ENCODE results near the gene LAMA2. TPM values are rescaled to one million over a fixed set of nuclear protein-coding genes. Genes with fewer than 3 reads are reported as not detected.
"Not testable (repeated sequence)": the region's sequence is repeated elsewhere in the genome, so short reads cannot be mapped to it uniquely, and the experiment has no call there.

Gene LAMA2
- polyA plus RNA-seq, 1 donor from 2014 or later = 0.05 TPM

DNA sequence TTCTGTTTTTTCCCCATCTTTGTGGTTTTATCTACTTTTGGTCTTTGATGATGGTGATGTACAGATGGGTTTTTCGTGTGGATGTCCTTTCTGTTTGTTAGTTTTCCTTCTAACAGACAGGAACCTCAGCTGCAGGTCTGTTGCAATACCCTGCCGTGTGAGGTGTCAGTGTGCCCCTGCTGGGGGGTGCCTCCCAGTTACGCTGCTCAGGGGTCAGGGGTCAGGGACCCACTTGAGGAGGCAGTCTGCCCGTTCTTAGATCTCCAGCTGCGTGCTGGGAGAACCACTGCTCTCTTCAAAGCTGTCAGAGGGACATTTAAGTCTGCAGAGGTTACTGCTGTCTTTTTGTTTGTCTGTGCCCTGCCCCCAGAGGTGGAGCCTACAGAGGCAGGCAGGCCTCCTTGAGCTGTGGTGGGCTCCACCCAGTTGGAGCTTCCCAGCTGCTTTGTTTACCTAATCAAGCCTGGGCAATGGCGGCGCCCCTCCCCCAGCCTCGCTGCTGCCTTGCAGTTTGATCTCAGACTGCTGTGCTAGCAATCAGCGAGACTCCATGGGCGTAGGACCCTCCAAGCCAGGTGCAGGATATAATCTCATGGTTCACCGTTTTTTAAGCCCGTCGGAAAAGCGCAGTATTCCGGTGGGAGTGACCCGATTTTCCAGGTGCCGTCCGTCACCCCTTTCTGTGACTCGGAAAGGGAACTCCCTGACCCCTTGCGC, 289.5 kb downstream of the LAMA2 start:
- not testable (repeated sequence) for H3K4me1 Mint-ChIP-seq, H3K27me3 Mint-ChIP-seq, H3K36me3 Mint-ChIP-seq, H3K9me3 Mint-ChIP-seq, H3K27ac Mint-ChIP-seq
- peak overlapping the region in 3 of 4 donors; percentile 25 to 44 (median 41) for H3K4me3 Mint-ChIP-seq

DNA sequence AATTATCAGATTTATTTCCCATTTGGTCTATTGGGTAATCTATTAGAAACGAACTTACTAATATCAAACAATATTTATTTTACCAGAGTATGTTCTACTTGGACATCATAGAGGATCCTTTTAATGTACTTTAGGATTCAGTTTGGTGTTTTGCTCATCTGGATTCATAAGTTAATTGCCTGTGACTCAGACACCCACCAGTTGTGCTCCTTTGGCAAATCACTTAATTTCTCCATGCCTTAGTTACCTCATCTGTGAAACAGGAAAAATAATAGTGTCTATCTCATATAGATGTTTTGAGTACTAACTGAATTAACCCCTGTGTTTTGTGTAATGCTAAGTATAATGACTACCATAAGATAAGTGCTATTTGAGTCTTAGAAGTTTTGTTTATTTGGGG, 292.1 kb downstream of the LAMA2 start:
- no peaks in the 10 kb centered on the region for H3K9me3 Mint-ChIP-seq
- no peaks in the 10 kb centered on the region for H3K36me3 Mint-ChIP-seq
- no peak overlapping the region for H3K27ac Mint-ChIP-seq
- no peak overlapping the region for H3K4me3 Mint-ChIP-seq
- peaks cover 4% of the 10 kb centered on the region for H3K27me3 Mint-ChIP-seq
- peaks cover 0 to 2% (median 1%) of the 10 kb centered on the region in 3 donors for H3K4me1 Mint-ChIP-seq

DNA sequence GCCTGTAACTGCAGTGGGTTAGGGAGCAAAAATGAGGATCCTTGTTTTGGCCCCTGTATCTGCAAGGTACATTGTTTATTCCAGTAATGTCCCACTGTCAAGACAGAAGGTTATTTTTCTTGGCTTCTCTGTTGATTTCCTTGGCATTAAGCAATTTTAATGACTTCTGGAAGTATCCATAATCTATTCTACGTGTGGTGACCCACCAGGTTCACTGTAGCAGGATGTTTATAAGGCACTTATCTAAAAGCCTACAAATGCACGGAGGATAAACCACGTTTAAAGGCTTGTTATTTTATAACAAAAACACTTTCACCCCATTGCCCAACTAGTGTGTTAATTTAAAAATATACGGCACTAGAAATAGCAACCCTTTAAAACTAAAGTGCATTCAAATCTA, 294.9 kb downstream of the LAMA2 start:
- Mint-ChIP-seq H3K27me3 (peaks cover 4% of the 10 kb centered on the region), H3K36me3 (no peaks in the 10 kb centered on the region), H3K4me3 (no peak overlapping the region), H3K9me3 (no peaks in the 10 kb centered on the region), H3K4me1 (peaks cover 0 to 2% (median 1%) of the 10 kb centered on the region in 3 donors), H3K27ac (no peak overlapping the region)

DNA sequence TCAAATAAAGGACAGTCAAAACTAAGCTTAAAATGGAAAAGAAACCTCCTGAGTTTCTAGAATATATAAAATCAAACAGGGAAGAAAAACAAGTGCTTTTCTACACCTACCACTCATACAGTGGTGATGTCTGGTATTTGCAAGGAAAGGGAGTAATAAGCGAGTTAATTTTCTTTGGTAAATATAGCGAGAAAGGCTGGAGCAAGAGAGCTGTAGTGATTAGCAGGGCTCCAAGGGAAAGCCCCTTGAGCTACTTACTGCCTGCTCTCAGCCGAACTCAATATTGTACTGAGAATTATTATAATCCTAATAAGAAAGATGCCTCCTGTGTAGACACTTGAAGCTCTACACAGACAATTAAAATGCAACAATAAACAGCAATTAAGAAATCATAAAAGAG, 296.3 kb downstream of the LAMA2 start:
- no peaks in the 10 kb centered on the region for H3K9me3 Mint-ChIP-seq
- H3K27me3 Mint-ChIP-seq = no peaks in the 10 kb centered on the region
- H3K27ac Mint-ChIP-seq = no peak overlapping the region
- no peaks in the 10 kb centered on the region for H3K4me1 Mint-ChIP-seq
- H3K36me3 Mint-ChIP-seq = no peaks in the 10 kb centered on the region
- no peak overlapping the region for H3K4me3 Mint-ChIP-seq

DNA sequence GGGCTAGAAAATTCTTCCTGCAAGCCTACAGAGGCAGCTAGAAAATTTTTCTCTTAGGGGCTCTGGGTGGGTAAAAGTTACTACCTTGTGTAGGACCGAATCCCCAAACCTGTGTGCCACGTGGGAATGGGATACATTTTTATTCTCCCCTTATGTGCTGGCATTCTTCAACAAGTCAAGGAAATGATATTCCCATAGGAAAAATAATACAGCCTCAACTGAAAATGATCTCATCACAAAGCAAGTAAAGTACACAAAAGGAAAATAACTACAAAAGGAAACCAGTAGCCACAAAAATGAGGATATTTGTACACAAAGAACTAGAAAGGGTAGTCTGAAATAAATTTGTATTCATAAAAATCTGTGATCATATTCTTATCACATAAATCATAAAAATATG, 298.1 kb downstream of the LAMA2 start:
- no peaks in the 10 kb centered on the region for H3K27me3 Mint-ChIP-seq
- H3K9me3 Mint-ChIP-seq = no peaks in the 10 kb centered on the region
- no peaks in the 10 kb centered on the region for H3K4me1 Mint-ChIP-seq
- no peak overlapping the region for H3K4me3 Mint-ChIP-seq
- H3K36me3 Mint-ChIP-seq = no peaks in the 10 kb centered on the region
- H3K27ac Mint-ChIP-seq = no peak overlapping the region

DNA sequence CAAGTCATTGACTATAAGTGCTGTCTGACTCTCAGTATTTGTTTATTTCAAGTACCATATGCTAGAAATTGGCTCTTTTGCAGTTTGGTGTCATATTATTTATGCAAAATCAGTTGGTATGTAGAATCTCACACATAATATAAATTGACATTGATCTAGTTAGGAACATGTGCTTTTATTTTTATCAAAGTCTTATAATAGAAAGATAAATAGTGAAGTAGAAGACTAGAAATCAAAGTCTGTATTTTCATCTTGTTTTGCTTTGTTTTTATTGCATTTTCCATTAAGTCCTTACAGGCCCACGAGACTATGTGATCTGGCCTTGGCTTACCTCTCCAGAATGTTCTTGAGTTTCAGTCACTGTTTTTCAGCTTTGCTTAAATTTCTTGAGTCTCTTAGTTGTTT, 300.3 kb downstream of the LAMA2 start:
- no peaks in the 10 kb centered on the region for H3K36me3 Mint-ChIP-seq
- H3K9me3 Mint-ChIP-seq = no peaks in the 10 kb centered on the region
- H3K4me1 Mint-ChIP-seq = no peaks in the 10 kb centered on the region
- H3K27me3 Mint-ChIP-seq = no peaks in the 10 kb centered on the region
- no peak overlapping the region for H3K4me3 Mint-ChIP-seq
- H3K27ac Mint-ChIP-seq = no peak overlapping the region

DNA sequence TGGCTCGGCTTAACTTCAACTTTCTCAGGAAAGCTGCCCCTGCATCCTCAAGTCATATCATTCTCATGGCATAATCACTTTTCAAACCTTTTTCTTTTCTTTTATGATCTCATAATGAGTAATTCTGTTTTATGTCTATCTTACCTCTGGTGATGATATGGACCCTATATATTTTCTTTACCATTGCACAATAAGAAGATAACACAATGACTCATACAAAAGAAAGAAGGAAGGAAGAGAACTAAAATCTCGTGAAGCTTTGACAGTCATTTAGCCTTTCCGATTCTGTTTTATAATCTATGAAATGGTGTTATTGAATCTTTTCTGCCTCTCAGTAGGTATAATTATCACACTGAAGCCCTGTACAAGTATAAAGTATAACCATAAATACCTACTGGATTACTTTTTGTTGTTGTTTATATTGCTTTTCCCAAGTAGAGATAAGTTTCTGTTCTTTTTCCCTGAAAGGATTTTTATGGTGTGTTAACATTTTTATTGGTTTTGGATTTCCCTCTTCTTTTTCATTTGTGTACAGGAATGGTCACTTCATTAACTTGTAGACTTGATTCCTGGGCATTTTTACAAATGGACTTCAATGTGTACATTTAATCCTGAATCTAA, 300.9 kb downstream of the LAMA2 start:
- no peak overlapping the region for H3K4me3 Mint-ChIP-seq

DNA sequence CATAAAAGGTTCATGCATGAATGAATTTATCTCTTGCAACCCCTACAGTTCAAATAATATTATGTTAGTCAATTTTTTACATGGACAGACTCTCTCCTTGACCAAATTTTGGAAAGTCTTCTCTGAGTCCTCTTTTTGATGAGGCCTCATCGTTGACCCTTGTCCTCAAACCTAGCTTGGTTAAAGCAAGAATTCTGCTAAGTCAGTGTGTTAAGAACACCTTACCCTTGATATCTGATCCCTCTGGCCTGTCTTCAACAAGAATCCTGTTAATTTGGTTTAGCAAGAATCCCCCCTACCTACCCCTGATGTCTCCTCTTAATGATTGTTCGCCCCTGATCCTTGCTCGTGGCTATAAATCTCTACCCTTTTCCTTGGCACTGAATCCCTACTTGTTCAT, 301.4 kb downstream of the LAMA2 start:
- no peak overlapping the region for H3K4me3 Mint-ChIP-seq
- no peaks in the 10 kb centered on the region for H3K4me1 Mint-ChIP-seq
- no peaks in the 10 kb centered on the region for H3K9me3 Mint-ChIP-seq
- no peak overlapping the region for H3K27ac Mint-ChIP-seq
- no peaks in the 10 kb centered on the region for H3K36me3 Mint-ChIP-seq
- H3K27me3 Mint-ChIP-seq = no peaks in the 10 kb centered on the region

More for the DNA sequence above, 300.9 kb downstream of the LAMA2 start:
- H3K27ac Mint-ChIP-seq = no peak overlapping the region
- H3K27me3 Mint-ChIP-seq = no peaks in the 10 kb centered on the region
- no peaks in the 10 kb centered on the region for H3K9me3 Mint-ChIP-seq
- H3K4me1 Mint-ChIP-seq = no peaks in the 10 kb centered on the region
- no peaks in the 10 kb centered on the region for H3K36me3 Mint-ChIP-seq

DNA sequence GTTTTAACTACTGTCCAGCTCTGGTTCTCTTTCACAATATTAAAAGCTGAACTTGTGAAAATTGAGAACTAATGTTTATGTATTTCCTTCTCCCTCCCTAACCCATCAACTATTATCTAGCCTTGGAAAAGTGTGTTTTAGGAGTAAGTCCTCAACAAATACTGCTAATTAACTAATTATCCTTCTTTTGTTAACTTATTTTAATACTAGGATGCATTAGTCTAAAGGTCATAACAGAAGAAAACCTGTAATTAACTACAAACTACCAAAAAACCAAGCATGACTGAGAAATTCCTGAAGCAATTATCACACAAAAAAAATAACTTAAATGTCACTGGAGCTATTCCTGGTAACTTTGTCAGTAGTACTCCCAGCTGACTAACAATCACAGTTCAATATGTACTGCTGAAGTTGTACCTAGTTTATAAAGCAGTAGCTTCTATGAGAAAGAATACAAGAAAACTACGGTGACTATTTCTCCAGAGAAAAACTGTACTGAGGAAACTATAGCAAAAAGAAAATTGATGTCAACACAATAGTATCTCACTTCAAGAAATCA, 301.9 kb downstream of the LAMA2 start:
- Mint-ChIP-seq H3K4me1 (no peaks in the 10 kb centered on the region), H3K36me3 (no peaks in the 10 kb centered on the region), H3K4me3 (no peak overlapping the region), H3K27ac (no peak overlapping the region), H3K9me3 (no peaks in the 10 kb centered on the region), H3K27me3 (no peaks in the 10 kb centered on the region)

DNA sequence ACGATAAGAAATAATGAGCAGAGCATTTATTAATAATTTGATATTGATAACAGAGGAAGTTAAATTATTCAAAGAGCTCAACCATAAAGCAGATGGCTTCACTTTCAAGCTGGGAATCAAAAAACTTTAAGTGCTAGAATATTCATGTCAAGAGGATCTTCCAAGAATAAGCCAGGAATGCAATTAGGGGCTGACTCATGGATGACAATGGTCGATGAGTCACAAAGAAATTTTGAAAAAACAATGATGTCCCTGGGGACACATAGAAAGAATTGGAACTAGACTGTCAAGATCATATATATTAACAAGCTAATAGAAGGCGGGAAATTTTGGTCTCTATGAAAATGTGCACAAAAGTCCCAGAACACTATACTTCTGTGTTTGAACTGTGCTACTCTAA, 304.1 kb downstream of the LAMA2 start:
- Mint-ChIP-seq H3K4me1 (peaks cover 0 to 4% (median 2%) of the 10 kb centered on the region in 3 donors), H3K9me3 (no peaks in the 10 kb centered on the region), H3K27ac (no peak overlapping the region), H3K27me3 (no peaks in the 10 kb centered on the region), H3K36me3 (no peaks in the 10 kb centered on the region), H3K4me3 (no peak overlapping the region)

DNA sequence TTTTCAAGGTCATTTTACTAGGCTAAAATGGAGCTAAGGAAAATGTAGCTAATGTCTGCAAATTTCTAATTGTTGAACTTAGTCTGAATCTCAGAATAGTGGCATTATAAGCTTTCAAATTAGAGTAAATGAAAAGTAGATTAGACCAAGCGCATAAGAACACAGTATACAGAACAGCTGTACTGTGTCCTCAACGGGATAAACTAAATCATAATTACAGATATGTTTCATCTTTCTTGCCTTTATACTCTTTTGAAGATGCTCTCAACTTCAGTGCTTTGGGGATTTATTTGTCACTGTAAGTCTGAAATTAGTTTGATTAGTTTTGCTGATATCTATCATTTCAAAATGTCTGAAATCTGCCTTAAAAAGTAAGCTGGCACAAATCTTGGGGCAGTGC, 305.4 kb downstream of the LAMA2 start:
- H3K36me3 Mint-ChIP-seq = no peaks in the 10 kb centered on the region
- H3K4me1 Mint-ChIP-seq = peaks cover 0 to 4% (median 2%) of the 10 kb centered on the region in 3 donors
- no peaks in the 10 kb centered on the region for H3K27me3 Mint-ChIP-seq
- no peak overlapping the region for H3K27ac Mint-ChIP-seq
- no peak overlapping the region for H3K4me3 Mint-ChIP-seq
- no peaks in the 10 kb centered on the region for H3K9me3 Mint-ChIP-seq

DNA sequence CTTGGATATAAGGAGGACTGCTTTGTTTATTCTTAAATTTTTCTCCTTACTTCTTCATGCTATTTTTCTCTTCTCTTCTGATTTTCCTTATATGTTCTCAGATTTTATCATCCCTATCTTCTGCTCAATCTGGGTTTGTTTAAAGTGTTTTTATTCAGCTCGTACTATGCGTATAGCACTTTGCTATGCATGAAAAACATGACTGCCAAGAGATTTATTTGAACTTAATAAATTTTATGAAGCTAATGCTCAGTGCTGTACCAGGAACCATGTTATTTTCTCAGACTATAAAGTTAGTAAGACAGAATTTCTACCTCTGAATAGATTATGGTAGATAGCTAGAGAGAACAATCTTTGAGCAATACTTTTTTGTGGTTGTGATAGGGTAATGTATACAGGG, 305.9 kb downstream of the LAMA2 start:
- H3K36me3 Mint-ChIP-seq = no peaks in the 10 kb centered on the region
- peaks cover 0 to 4% (median 2%) of the 10 kb centered on the region in 3 donors for H3K4me1 Mint-ChIP-seq

DNA sequence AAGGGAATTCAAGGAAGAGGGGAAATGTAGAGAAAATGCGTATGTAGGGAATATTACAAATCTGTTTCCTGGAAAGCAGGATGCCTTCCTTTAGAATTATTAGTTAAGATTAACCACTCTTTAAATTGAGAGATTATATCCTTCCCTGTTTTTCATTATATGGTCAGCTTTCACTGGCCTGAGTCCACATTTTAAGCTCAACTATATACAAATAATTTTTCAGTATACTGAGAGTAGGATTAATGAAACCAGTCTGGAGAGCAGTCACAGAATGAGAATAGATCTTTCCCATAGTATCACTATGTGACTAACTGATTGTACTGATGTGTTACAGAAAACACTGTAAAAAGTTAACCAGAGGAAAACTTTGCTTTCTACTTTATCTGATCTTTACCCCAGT, 306.3 kb downstream of the LAMA2 start:
- H3K27me3 Mint-ChIP-seq = no peaks in the 10 kb centered on the region
- peaks cover 0 to 4% (median 2%) of the 10 kb centered on the region in 3 donors for H3K4me1 Mint-ChIP-seq
- H3K27ac Mint-ChIP-seq = no peak overlapping the region
- no peaks in the 10 kb centered on the region for H3K9me3 Mint-ChIP-seq
- H3K36me3 Mint-ChIP-seq = no peaks in the 10 kb centered on the region
- H3K4me3 Mint-ChIP-seq = no peak overlapping the region

More for the DNA sequence above, 305.9 kb downstream of the LAMA2 start:
- no peak overlapping the region for H3K4me3 Mint-ChIP-seq
- H3K27ac Mint-ChIP-seq = no peak overlapping the region
- H3K27me3 Mint-ChIP-seq = no peaks in the 10 kb centered on the region
- no peaks in the 10 kb centered on the region for H3K9me3 Mint-ChIP-seq

DNA sequence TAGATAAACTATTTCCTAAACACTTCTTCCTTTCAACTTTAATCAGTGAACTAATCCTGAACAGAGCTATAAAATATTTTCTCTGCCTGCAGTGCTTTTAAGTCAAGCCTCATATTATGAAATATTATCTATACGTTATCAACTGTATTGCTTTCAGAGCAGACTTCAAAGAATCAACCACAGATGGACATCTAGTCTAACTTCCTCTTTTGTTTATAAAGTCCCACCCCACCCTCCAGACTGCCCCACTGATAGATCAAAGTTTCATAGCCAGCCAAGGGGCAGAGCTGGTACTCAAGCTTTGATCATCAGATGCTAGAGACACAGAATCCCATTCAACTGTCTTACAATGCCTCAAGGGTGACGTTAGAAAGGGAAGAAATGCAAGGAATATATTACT, 308.3 kb downstream of the LAMA2 start:
- Mint-ChIP-seq H3K4me1 (peaks cover 0 to 4% (median 2%) of the 10 kb centered on the region in 3 donors), H3K4me3 (no peak overlapping the region), H3K36me3 (no peaks in the 10 kb centered on the region), H3K9me3 (no peaks in the 10 kb centered on the region), H3K27ac (no peak overlapping the region), H3K27me3 (peaks cover 5% of the 10 kb centered on the region)

DNA sequence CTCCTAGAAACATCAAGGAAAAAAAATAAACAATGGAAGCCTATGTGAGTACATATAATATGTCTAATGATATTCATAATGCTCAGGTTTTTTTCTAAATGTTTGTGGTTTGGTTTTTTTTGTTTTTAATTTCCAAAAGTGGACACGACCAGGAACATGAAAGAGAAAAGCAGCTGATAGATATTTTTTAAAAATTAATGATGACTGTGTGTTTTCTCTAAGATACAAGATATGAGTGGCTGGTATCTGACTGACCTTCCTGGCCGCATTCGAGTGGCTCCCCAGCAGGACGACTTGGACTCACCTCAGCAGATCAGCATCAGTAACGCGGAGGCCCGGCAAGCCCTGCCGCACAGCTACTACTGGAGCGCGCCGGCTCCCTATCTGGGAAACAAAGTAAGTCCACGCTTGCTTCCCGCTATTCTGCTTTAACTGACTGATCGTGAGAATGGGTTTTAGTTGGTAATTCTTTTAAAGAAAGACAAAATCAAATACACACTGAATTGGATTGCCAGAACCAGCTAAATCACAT, 309.6 kb downstream of the LAMA2 start:
- peaks cover 0 to 4% (median 2%) of the 10 kb centered on the region in 3 donors for H3K4me1 Mint-ChIP-seq
- no peak overlapping the region for H3K4me3 Mint-ChIP-seq
- H3K36me3 Mint-ChIP-seq = no peaks in the 10 kb centered on the region
- no peaks in the 10 kb centered on the region for H3K9me3 Mint-ChIP-seq
- peaks cover 5% of the 10 kb centered on the region for H3K27me3 Mint-ChIP-seq
- H3K27ac Mint-ChIP-seq = no peak overlapping the region
